ENCODE data around the gene ZNF408. TPM values are rescaled to one million over a fixed set of nuclear protein-coding genes. Genes with fewer than 3 reads are reported as not detected.

The ZNF408 gene
- total RNA-seq, 1 experiment from 2014 or later = 14.5 TPM

- POLR2A ChIA-PET = no interaction called here
- no peak overlapping the region for H3K4me3 Mint-ChIP-seq (ENCODE audit: unreplicated experiment)
Observed at GRCh38 chr11:46733234-46733633, 32.4 kb downstream of the ZNF408 start.

DNA sequence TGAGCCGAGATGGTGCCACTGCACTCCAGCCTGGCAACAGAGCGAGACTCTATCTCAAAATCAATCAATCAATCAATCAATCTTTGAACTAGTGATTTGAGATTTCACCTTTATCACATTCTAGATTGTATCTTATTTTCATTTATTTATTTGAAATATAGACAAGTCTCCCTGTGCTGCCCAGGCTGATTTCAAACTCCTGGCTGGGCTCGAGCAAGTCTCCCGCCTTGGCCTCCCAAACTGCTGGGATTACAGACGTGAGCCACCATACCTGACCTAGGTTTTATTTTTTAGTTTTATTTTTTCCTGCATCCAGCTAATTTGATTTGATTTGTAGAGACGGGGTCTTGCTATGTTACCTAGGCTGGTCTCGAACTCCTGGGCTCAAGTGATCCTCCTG lies 35.3 kb downstream of the ZNF408 start:
- Mint-ChIP-seq H3K9me3 (ENCODE audit: unreplicated experiment) (no peaks in the 10 kb centered on the region), H3K27ac (ENCODE audit: low read depth, unreplicated experiment) (no peak overlapping the region), H3K4me3 (ENCODE audit: unreplicated experiment) (no peak overlapping the region), H3K27me3 (ENCODE audit: insufficient read depth, unreplicated experiment) (no peaks in the 10 kb centered on the region), H3K36me3 (ENCODE audit: insufficient read depth, unreplicated experiment) (peaks cover 23% of the 10 kb centered on the region), H3K4me1 (ENCODE audit: insufficient read depth, unreplicated experiment) (no peaks in the 10 kb centered on the region)
- no peak for DNase-seq (ENCODE audit: unreplicated experiment)
- TF ChIP-seq, protein P1, sequence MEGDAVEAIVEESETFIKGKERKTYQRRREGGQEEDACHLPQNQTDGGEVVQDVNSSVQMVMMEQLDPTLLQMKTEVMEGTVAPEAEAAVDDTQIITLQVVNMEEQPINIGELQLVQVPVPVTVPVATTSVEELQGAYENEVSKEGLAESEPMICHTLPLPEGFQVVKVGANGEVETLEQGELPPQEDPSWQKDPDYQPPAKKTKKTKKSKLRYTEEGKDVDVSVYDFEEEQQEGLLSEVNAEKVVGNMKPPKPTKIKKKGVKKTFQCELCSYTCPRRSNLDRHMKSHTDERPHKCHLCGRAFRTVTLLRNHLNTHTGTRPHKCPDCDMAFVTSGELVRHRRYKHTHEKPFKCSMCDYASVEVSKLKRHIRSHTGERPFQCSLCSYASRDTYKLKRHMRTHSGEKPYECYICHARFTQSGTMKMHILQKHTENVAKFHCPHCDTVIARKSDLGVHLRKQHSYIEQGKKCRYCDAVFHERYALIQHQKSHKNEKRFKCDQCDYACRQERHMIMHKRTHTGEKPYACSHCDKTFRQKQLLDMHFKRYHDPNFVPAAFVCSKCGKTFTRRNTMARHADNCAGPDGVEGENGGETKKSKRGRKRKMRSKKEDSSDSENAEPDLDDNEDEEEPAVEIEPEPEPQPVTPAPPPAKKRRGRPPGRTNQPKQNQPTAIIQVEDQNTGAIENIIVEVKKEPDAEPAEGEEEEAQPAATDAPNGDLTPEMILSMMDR (IDR thresholded peaks at IDR 0.05; ENCODE audit: unreplicated experiment) = no peak
- intact Hi-C loops (cut with micrococcal nuclease) = no loop called here
- CTCF ChIA-PET = interaction anchor here (0.6 kb wide), 1 partner anchor 25 kb away, joined by 3 read pairs; no protein-coding TSS in a partner anchor
- POLR2A ChIA-PET = no interaction called here
- BruUV-seq (replicated peaks) = no TSS peak

More at GRCh38 chr11:46733234-46733633, 32.4 kb downstream of the ZNF408 start:
- H3K36me3 Mint-ChIP-seq (ENCODE audit: insufficient read depth, unreplicated experiment) = peaks cover 10% of the 10 kb centered on the region
- CTCF ChIA-PET = no interaction called here
- H3K27me3 Mint-ChIP-seq (ENCODE audit: insufficient read depth, unreplicated experiment) = no peaks in the 10 kb centered on the region
- H3K27ac Mint-ChIP-seq (ENCODE audit: low read depth, unreplicated experiment) = no peak overlapping the region
- no peaks in the 10 kb centered on the region for H3K4me1 Mint-ChIP-seq (ENCODE audit: insufficient read depth, unreplicated experiment)
- BruUV-seq (replicated peaks) = no TSS peak
- DNase-seq (ENCODE audit: unreplicated experiment) = no peak
- TF ChIP-seq, protein P1 (IDR thresholded peaks at IDR 0.05; ENCODE audit: unreplicated experiment) = no peak
- H3K9me3 Mint-ChIP-seq (ENCODE audit: unreplicated experiment) = no peaks in the 10 kb centered on the region
- intact Hi-C loops (cut with micrococcal nuclease) = no loop called here

DNA sequence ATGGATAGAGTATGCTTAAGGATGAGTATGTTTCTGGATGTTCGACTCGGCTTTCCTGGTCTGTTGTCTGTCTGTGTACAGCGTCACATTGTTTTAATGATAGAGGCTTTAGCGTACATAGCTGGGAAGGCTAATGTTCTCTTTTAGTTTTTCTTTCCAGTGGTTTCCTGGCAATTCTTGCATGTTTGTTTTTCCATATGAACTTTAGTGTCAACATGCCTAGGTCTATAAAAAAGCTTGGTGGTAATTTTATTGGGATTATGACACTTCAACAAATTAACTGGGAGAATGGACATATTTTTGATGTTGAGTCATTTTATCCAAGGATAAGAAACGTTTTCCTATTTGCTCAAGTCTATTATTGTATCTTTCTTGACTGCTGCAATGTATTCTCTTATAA lies 35.8 kb downstream of the ZNF408 start:
- CTCF ChIA-PET = no interaction called here
- no peak overlapping the region for H3K4me3 Mint-ChIP-seq (ENCODE audit: unreplicated experiment)
- H3K9me3 Mint-ChIP-seq (ENCODE audit: unreplicated experiment) = no peaks in the 10 kb centered on the region
- intact Hi-C loops (cut with micrococcal nuclease) = no loop called here
- H3K27me3 Mint-ChIP-seq (ENCODE audit: insufficient read depth, unreplicated experiment) = no peaks in the 10 kb centered on the region
- no peak for DNase-seq (ENCODE audit: unreplicated experiment)
- TF ChIP-seq, protein P1 (IDR thresholded peaks at IDR 0.05; ENCODE audit: unreplicated experiment) = no peak
- peaks cover 23% of the 10 kb centered on the region for H3K36me3 Mint-ChIP-seq (ENCODE audit: insufficient read depth, unreplicated experiment)
- BruUV-seq (replicated peaks) = no TSS peak
- H3K27ac Mint-ChIP-seq (ENCODE audit: low read depth, unreplicated experiment) = no peak overlapping the region
- H3K4me1 Mint-ChIP-seq (ENCODE audit: insufficient read depth, unreplicated experiment) = no peaks in the 10 kb centered on the region
- POLR2A ChIA-PET = interaction anchor here (0.7 kb wide), 1 partner anchor 48 kb away, joined by 4 read pairs; no protein-coding TSS in a partner anchor

DNA sequence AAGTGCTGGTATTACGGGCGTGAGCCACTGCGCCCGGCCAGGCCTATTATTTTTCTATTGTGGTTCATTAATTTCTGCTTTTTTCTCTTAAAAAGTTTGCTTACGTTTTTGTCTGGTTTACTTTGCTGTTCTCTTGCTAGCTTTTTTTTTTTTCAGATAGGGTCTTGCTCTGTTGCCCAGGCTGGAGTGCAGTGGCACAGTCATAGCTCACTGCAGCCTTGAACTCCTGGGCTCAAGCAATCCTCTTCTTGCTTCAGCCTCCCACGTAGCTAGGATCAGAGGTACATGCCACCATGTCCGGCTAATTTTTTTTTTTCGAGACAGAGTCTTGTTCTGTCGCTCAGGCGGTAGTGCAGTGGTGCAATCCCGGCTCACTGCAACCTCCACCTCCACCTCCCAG lies 36.9 kb downstream of the ZNF408 start:
- TF ChIP-seq, protein P1 (IDR thresholded peaks at IDR 0.05; ENCODE audit: unreplicated experiment) = no peak
- DNase-seq (ENCODE audit: unreplicated experiment) = no peak
- Mint-ChIP-seq H3K4me3 (ENCODE audit: unreplicated experiment) (no peak overlapping the region), H3K27me3 (ENCODE audit: insufficient read depth, unreplicated experiment) (no peaks in the 10 kb centered on the region), H3K4me1 (ENCODE audit: insufficient read depth, unreplicated experiment) (no peaks in the 10 kb centered on the region), H3K36me3 (ENCODE audit: insufficient read depth, unreplicated experiment) (peaks cover 27% of the 10 kb centered on the region), H3K9me3 (ENCODE audit: unreplicated experiment) (no peaks in the 10 kb centered on the region), H3K27ac (ENCODE audit: low read depth, unreplicated experiment) (no peak overlapping the region)
- intact Hi-C loops (cut with micrococcal nuclease) = no loop called here
- BruUV-seq (replicated peaks) = no TSS peak
- CTCF ChIA-PET = interaction anchor here (0.7 kb wide), 1 partner anchor 247 kb away, joined by 3 read pairs; no protein-coding TSS in a partner anchor
- POLR2A ChIA-PET = no interaction called here
